ENCODE results near the gene NRCAM.

DNA sequence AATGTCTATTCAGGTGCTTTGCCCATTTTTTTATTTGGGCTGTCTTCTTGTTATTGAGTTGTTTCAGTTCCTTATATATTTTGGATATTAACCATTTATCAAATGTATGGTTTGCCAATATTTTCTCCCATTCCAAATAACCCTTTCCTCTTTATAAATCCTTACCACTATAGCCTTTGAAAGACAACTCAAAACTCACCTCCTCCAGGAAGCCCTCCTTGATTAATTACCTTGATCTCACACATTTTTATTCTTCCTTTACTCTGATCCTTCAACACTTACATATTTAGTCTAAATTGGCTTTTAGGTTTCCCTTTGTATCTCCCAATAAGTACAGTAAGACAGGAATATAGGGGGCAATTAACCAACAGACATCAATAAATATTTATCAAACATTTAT lies 42.9 kb downstream of the NRCAM start:
- TF ChIP-seq, protein P1, sequence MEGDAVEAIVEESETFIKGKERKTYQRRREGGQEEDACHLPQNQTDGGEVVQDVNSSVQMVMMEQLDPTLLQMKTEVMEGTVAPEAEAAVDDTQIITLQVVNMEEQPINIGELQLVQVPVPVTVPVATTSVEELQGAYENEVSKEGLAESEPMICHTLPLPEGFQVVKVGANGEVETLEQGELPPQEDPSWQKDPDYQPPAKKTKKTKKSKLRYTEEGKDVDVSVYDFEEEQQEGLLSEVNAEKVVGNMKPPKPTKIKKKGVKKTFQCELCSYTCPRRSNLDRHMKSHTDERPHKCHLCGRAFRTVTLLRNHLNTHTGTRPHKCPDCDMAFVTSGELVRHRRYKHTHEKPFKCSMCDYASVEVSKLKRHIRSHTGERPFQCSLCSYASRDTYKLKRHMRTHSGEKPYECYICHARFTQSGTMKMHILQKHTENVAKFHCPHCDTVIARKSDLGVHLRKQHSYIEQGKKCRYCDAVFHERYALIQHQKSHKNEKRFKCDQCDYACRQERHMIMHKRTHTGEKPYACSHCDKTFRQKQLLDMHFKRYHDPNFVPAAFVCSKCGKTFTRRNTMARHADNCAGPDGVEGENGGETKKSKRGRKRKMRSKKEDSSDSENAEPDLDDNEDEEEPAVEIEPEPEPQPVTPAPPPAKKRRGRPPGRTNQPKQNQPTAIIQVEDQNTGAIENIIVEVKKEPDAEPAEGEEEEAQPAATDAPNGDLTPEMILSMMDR (conservative IDR thresholded peaks at IDR 0.05 in 1 of 2, IDR thresholded peaks at IDR 0.05 in 1 of 2; ENCODE audit: extremely low read depth in 1 of 2, insufficient read depth in 1 of 2, low read depth in 1 of 2, low read length in 2 of 2) = no peak
- no peak for TF ChIP-seq EZH2 (IDR thresholded peaks at IDR 0.05; ENCODE audit: borderline replicate concordance, low read length)

Measured in mammary epithelial cell (primary cell).